ENCODE data around the gene WDSUB1. TPM values are rescaled to one million over a fixed set of nuclear protein-coding genes. Genes with fewer than 3 reads are reported as not detected.

The WDSUB1 gene
- total and polyA plus RNA-seq, 4 donors: 2.0 to 6.1 (median 4.4) TPM

DNA sequence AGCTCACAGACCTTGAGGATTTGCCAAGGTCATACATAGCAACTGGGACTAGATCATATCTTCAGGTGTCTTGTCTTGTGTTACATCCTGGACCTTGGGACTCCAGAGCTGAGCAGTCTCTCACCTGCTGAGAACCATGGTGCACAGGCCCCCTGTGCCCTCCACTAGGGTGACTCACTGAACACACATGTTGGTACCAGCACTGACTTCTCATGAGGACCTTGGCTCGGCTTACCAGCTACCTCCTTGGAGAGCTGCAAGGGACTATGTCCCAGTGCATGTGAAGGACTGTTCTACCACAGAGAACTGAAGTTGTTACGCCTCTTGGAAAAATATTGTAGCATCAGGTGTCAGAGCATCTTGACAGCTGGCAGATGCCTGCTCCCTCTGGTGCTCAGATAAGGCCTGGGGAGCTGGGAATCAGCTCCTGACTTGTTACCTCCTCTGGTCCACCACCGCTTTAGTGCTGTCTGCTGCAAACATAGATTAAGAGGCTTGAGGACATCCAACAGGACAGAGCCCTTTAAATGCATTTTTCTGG, 72.1 kb downstream of the WDSUB1 start:
- peaks cover 0 to 28% (median 1%) of the 10 kb centered on the region in 4 donors for H3K36me3 ChIP-seq (ENCODE audit: control insufficient read depth in 4 of 4, insufficient read depth in 3 of 4, low read depth in 1 of 4, low read length in 3 of 4)
- H3K4me3 ChIP-seq (ENCODE audit: low read depth in 1 of 3, low read length in 3 of 3): no peak overlapping the region
- no peak overlapping the region for H3K9ac ChIP-seq (ENCODE audit: low read depth in 1 of 2, low read length in 2 of 2)
- no peak for DNase-seq (ENCODE audit: low spot score)
- peaks cover 0 to 2% (median 0%) of the 10 kb centered on the region in 4 donors for H3K9me3 ChIP-seq (ENCODE audit: control insufficient read depth in 4 of 4, low read length in 3 of 4)
- WGBS: 88% methylated on average over 3 of the region's 3 CpGs
- TF ChIP-seq, protein P1, sequence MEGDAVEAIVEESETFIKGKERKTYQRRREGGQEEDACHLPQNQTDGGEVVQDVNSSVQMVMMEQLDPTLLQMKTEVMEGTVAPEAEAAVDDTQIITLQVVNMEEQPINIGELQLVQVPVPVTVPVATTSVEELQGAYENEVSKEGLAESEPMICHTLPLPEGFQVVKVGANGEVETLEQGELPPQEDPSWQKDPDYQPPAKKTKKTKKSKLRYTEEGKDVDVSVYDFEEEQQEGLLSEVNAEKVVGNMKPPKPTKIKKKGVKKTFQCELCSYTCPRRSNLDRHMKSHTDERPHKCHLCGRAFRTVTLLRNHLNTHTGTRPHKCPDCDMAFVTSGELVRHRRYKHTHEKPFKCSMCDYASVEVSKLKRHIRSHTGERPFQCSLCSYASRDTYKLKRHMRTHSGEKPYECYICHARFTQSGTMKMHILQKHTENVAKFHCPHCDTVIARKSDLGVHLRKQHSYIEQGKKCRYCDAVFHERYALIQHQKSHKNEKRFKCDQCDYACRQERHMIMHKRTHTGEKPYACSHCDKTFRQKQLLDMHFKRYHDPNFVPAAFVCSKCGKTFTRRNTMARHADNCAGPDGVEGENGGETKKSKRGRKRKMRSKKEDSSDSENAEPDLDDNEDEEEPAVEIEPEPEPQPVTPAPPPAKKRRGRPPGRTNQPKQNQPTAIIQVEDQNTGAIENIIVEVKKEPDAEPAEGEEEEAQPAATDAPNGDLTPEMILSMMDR (IDR thresholded peaks at IDR 0.05; ENCODE audit: low read depth, low read length, missing input control): no peak
- TF ChIP-seq HNF4G (IDR thresholded peaks at IDR 0.05): no peak
- no peak for TF ChIP-seq SP1 (IDR thresholded peaks at IDR 0.05)
- no peak for TF ChIP-seq RAD21 (IDR thresholded peaks at IDR 0.05)
- no peak for TF ChIP-seq RXRA (IDR thresholded peaks at IDR 0.05)
- TF ChIP-seq FOXA2 (IDR thresholded peaks at IDR 0.05): no peak
- TF ChIP-seq YY1 (IDR thresholded peaks at IDR 0.05): no peak
- no peak for TF ChIP-seq EGR1 (IDR thresholded peaks at IDR 0.05; ENCODE audit: low read depth in 2 of 2)
- TF ChIP-seq, protein P2, sequence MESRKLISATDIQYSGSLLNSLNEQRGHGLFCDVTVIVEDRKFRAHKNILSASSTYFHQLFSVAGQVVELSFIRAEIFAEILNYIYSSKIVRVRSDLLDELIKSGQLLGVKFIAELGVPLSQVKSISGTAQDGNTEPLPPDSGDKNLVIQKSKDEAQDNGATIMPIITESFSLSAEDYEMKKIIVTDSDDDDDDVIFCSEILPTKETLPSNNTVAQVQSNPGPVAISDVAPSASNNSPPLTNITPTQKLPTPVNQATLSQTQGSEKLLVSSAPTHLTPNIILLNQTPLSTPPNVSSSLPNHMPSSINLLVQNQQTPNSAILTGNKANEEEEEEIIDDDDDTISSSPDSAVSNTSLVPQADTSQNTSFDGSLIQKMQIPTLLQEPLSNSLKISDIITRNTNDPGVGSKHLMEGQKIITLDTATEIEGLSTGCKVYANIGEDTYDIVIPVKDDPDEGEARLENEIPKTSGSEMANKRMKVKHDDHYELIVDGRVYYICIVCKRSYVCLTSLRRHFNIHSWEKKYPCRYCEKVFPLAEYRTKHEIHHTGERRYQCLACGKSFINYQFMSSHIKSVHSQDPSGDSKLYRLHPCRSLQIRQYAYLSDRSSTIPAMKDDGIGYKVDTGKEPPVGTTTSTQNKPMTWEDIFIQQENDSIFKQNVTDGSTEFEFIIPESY (IDR thresholded peaks at IDR 0.05): no peak
- no peak for TF ChIP-seq FOXA1 (IDR thresholded peaks at IDR 0.05)
- TF ChIP-seq TAF1 (conservative IDR thresholded peaks at IDR 0.05): no peak
- TF ChIP-seq NR2F2 (IDR thresholded peaks at IDR 0.05): no peak
- no peak for TF ChIP-seq HNF4A (conservative IDR thresholded peaks at IDR 0.05)
- no peak for TF ChIP-seq GABPA (IDR thresholded peaks at IDR 0.05 in 1 of 2, conservative IDR thresholded peaks at IDR 0.05 in 1 of 2)
- TF ChIP-seq JUND (IDR thresholded peaks at IDR 0.05): no peak
- TF ChIP-seq, protein P3, sequence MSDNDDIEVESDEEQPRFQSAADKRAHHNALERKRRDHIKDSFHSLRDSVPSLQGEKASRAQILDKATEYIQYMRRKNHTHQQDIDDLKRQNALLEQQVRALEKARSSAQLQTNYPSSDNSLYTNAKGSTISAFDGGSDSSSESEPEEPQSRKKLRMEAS (IDR thresholded peaks at IDR 0.05): no peak
- no peaks in the 10 kb centered on the region for H3K4me1 ChIP-seq (ENCODE audit: control insufficient read depth in 4 of 4, insufficient read depth in 4 of 4, low read length in 3 of 4)
- H3K27ac ChIP-seq (ENCODE audit: low read depth in 1 of 2, low read length in 2 of 2): no peak overlapping the region
- H3K27me3 ChIP-seq (ENCODE audit: control insufficient read depth in 4 of 4, insufficient read depth in 4 of 4, low read length in 3 of 4): no peaks in the 10 kb centered on the region

DNA sequence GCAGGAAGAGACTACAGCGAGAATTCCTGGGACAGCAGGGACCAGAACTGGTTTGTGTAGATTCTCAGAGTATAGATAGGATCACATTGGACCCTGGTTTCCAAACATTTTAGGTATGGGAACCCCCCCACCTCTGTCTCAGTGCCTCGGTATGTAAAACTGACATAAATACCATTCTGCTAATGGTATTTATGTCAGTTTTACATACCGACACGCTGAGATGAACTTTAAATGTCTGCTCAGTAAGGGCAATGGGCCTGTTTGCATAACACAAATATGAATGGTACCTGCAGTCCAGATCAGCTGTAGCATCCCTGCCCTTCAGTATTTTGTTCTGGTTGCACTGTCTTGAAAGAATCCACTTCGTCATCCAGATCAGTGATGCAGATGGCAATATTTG, 73.2 kb downstream of the WDSUB1 start:
- TF ChIP-seq, protein P3 (IDR thresholded peaks at IDR 0.05): no peak
- TF ChIP-seq RAD21 (IDR thresholded peaks at IDR 0.05) (no peak), TAF1 (conservative IDR thresholded peaks at IDR 0.05) (no peak), HNF4A (conservative IDR thresholded peaks at IDR 0.05) (no peak), RXRA (IDR thresholded peaks at IDR 0.05) (no peak), NR2F2 (IDR thresholded peaks at IDR 0.05) (no peak), EGR1 (IDR thresholded peaks at IDR 0.05; ENCODE audit: low read depth in 2 of 2) (no peak), GABPA (IDR thresholded peaks at IDR 0.05 in 1 of 2, conservative IDR thresholded peaks at IDR 0.05 in 1 of 2) (no peak), FOXA2 (IDR thresholded peaks at IDR 0.05) (no peak)
- TF ChIP-seq, protein P2 (IDR thresholded peaks at IDR 0.05): no peak
- TF ChIP-seq, protein P4, sequence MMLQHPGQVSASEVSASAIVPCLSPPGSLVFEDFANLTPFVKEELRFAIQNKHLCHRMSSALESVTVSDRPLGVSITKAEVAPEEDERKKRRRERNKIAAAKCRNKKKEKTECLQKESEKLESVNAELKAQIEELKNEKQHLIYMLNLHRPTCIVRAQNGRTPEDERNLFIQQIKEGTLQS (IDR thresholded peaks at IDR 0.05): no peak
- WGBS: 92% methylated on average over 5 of the region's 5 CpGs

More for the DNA sequence above, 73.2 kb downstream of the WDSUB1 start:
- Histone ChIP-seq H3K4me3 (ENCODE audit: low read depth in 1 of 3, low read length in 3 of 3) (no peak overlapping the region), H3K4me1 (ENCODE audit: control insufficient read depth in 4 of 4, insufficient read depth in 4 of 4, low read length in 3 of 4) (no peaks in the 10 kb centered on the region), H3K27ac (ENCODE audit: low read depth in 1 of 2, low read length in 2 of 2) (no peak overlapping the region), H3K9ac (ENCODE audit: low read depth in 1 of 2, low read length in 2 of 2) (no peak overlapping the region), H3K27me3 (ENCODE audit: control insufficient read depth in 4 of 4, insufficient read depth in 4 of 4, low read length in 3 of 4) (no peaks in the 10 kb centered on the region), H3K36me3 (ENCODE audit: control insufficient read depth in 4 of 4, insufficient read depth in 3 of 4, low read depth in 1 of 4, low read length in 3 of 4) (peaks cover 0 to 27% (median 1%) of the 10 kb centered on the region in 4 donors), H3K9me3 (ENCODE audit: control insufficient read depth in 4 of 4, low read length in 3 of 4) (peaks cover 0 to 2% (median 0%) of the 10 kb centered on the region in 4 donors)
- no peak for DNase-seq (ENCODE audit: low spot score)
